NB4 (cell line): Measurements from ENCODE around the gene MYLK4.

Experiments
- DNase-seq: peaks from one replicate; pipeline ENCODE4 v3.0.0; 2010; ENCODE audit warnings: low read depth
- H3K4me3 ChIP-seq: one replicate; pipeline ENCODE4 v1.5.1; 2011; ENCODE audit warnings: mild to moderate bottlenecking, low read depth, low read length, moderate library complexity
- CTCF ChIP-seq: IDR thresholded peaks from one replicate; pipeline ENCODE4 v1.5.1; 2012; ENCODE audit warnings: low read depth, low read length
- MAX ChIP-seq: IDR thresholded peaks from 2 replicates; pipeline ENCODE4 v1.6.1; 2011; ENCODE audit warnings: low read depth, low read length
- MYC ChIP-seq: IDR thresholded peaks from 2 replicates; pipeline ENCODE4 v1.6.1; 2011; ENCODE audit warnings: low read depth, low read length
- POLR2A ChIP-seq: IDR thresholded peaks from 2 replicates; pipeline ENCODE4 v1.6.1; 2011; ENCODE audit warnings: mild to moderate bottlenecking; ENCODE audit not compliant: insufficient read length; ENCODE audit errors: extremely low read depth

The MYLK4 gene

GRCh38 chr6:2718334-2719092, 32.2 kb downstream of the MYLK4 start:
- no peak for DNase-seq
- no peak for TF ChIP-seq MAX
- TF ChIP-seq MYC, result no peak
- TF ChIP-seq POLR2A, result no peak
- no peak for TF ChIP-seq CTCF

GRCh38 chr6:2716936-2717700, 33.6 kb downstream of the MYLK4 start:
- no peak for DNase-seq
- TF ChIP-seq POLR2A, result no peak
- TF ChIP-seq MYC, result no peak
- no peak for TF ChIP-seq MAX
- no peak for TF ChIP-seq CTCF
- H3K4me3 ChIP-seq, result no peak overlapping the region

More at GRCh38 chr6:2718334-2719092, 32.2 kb downstream of the MYLK4 start:
- H3K4me3 ChIP-seq, result no peak overlapping the region

DNA sequence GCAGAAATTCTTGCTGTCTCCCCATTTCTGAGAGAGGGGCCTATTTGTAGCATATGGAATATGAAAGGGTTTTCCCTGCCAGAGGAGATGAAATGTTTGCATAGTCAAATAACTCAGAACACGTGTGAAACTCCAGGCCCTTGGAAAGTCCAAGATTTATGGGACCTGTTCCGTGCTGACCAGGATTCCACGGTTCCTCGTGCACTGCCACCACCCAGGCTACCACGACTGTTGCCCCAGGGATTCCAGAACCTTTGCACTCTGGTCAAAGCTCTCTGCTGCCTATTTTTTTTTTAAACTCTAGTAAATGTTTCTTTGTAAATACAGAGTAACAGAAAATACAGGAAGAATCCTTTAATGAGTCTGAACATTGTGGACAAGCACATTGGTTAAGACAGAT, 35.0 kb downstream of the MYLK4 start:
- TF ChIP-seq MYC (no peak), MAX (no peak), POLR2A (no peak), CTCF (no peak)
- no peak overlapping the region for H3K4me3 ChIP-seq
- no peak for DNase-seq

DNA sequence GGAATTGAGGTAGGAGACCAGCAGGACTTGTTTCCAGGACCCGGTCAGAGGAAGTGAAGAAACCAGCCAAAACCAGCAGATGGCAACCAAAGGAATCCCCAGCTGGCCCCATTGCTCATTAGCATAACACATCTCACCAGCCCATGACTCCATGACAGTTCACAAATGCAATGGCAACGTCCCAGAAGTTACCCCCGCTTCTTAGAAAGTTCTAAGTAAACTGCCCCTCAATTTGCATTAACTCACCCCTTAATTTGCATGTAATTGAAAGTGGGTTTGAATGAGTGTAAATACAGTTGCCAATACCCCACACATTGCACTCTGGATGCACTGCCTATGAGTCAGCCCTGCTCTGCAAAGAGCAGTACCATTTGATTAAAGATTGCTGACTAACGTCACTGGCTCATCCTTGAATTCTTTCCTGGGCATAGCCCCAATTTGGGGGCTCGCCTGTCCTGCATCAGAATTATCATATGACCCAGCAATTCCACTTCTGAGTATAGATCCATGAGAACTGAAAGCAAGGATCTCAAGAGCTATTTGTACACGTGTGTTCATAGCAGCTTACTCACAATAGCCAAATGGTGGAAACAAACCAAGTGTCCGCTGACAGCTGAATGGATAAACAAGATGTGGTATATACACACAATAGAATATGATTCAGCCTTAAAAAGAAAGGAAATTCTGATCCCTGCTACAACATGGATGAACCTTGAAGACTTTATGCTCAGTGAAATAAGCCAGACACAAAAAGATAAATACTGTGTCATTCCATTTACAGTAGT, 36.4 kb downstream of the MYLK4 start:
- peak; percentile 16 for TF ChIP-seq CTCF
- TF ChIP-seq POLR2A, result no peak
- peak; percentile 37 for DNase-seq
- H3K4me3 ChIP-seq, result no peak overlapping the region

GRCh38 chr6:2713473-2714110, 37.1 kb downstream of the MYLK4 start:
- no peak overlapping the region for H3K4me3 ChIP-seq
- no peak for TF ChIP-seq MAX
- no peak for TF ChIP-seq POLR2A
- TF ChIP-seq MYC, result no peak
- TF ChIP-seq CTCF, result no peak
- no peak for DNase-seq
